ENCODE measurements around the gene EDEM1.

Gene EDEM1

GRCh38 chr3:5187156-5187919 is at the start of gene EDEM1:
TSS of gene EDEM1 (plus strand) at chr3:5187707. CDS start at chr3:5187806, 99 bp downstream.
- no peak for TF ChIP-seq CTCF (IDR thresholded peaks at IDR 0.05; ENCODE audit: insufficient read depth, low read depth, low read length, missing control alignments)
- peak within 1 kb of the TSS; percentile 94 for H3K4me3 ChIP-seq (ENCODE audit: low read depth, low read length)
- DNase-seq (ENCODE audit: low read depth) = peak; percentile 98

GRCh38 chr3:5138214-5138981 is 49.1 kb upstream of the EDEM1 start:
- no peak overlapping the region for H3K4me3 ChIP-seq (ENCODE audit: low read depth, low read length)
- DNase-seq (ENCODE audit: low read depth) = peak; percentile 57
- no peak for TF ChIP-seq CTCF (IDR thresholded peaks at IDR 0.05; ENCODE audit: insufficient read depth, low read depth, low read length, missing control alignments)

GRCh38 chr3:5140230-5140621 is 47.3 kb upstream of the EDEM1 start:
- peak; percentile 65 for DNase-seq (ENCODE audit: low read depth)
- TF ChIP-seq CTCF (IDR thresholded peaks at IDR 0.05; ENCODE audit: insufficient read depth, low read depth, low read length, missing control alignments) = no peak
- H3K4me3 ChIP-seq (ENCODE audit: low read depth, low read length) = no peak overlapping the region

- H3K4me3 ChIP-seq (ENCODE audit: low read depth, low read length) = no peak overlapping the region
- no peak for TF ChIP-seq CTCF (IDR thresholded peaks at IDR 0.05; ENCODE audit: insufficient read depth, low read depth, low read length, missing control alignments)
- DNase-seq (ENCODE audit: low read depth) = no peak
Measured at GRCh38 chr3:5140839-5141238, 46.7 kb upstream of the EDEM1 start.

GRCh38 chr3:5141760-5142159 is 45.7 kb upstream of the EDEM1 start:
- no peak for DNase-seq (ENCODE audit: low read depth)
- no peak overlapping the region for H3K4me3 ChIP-seq (ENCODE audit: low read depth, low read length)
- no peak for TF ChIP-seq CTCF (IDR thresholded peaks at IDR 0.05; ENCODE audit: insufficient read depth, low read depth, low read length, missing control alignments)

GRCh38 chr3:5143464-5143863 is 44.0 kb upstream of the EDEM1 start:
- no peak for DNase-seq (ENCODE audit: low read depth)
- H3K4me3 ChIP-seq (ENCODE audit: low read depth, low read length) = no peak overlapping the region
- no peak for TF ChIP-seq CTCF (IDR thresholded peaks at IDR 0.05; ENCODE audit: insufficient read depth, low read depth, low read length, missing control alignments)
